GM12865 (cell line): ENCODE measurements around the gene PGRMC2.
"Not testable (repeated sequence)": the region's sequence is repeated elsewhere in the genome, so short reads cannot be mapped to it uniquely, and the experiment has no call there.

Source experiments
- DNase-seq: peaks from one replicate; pipeline ENCODE4 v3.0.0; 2010; ENCODE audit warnings: low read depth
- H3K4me3 ChIP-seq: 2 replicates; pipeline ENCODE4 v1.5.1; 2011; ENCODE audit warnings: mild to moderate bottlenecking, low read depth, low read length, control low read depth
- TF ChIP-seq, protein P1 (sequence below): IDR thresholded peaks from 2 replicates; pipeline ENCODE4 v1.5.1; 2011; ENCODE audit warnings: low read length, control low read depth, low read depth, inconsistent platforms; ENCODE audit not compliant: insufficient read depth; ENCODE audit errors: missing control alignments

PGRMC2 gene

DNA sequence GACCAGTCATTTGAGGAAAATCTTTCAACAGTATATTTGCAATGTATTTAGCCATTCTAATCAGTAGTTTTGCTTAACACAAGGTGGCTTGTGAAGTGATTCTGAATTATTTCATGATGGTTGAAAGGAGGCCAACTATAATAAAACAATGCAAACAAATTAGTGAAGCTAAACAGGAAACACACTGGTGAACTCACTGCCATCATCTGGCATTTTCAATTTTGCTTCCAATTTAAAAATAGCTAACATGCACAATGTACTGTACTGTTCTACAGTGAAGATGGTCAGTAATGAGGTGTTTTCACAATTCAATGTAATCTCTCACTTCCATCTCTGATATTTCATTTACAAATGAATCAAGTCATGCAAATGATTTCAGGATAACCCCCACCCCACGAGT, 31.1 kb downstream of the PGRMC2 start:
- TF ChIP-seq, protein P1, sequence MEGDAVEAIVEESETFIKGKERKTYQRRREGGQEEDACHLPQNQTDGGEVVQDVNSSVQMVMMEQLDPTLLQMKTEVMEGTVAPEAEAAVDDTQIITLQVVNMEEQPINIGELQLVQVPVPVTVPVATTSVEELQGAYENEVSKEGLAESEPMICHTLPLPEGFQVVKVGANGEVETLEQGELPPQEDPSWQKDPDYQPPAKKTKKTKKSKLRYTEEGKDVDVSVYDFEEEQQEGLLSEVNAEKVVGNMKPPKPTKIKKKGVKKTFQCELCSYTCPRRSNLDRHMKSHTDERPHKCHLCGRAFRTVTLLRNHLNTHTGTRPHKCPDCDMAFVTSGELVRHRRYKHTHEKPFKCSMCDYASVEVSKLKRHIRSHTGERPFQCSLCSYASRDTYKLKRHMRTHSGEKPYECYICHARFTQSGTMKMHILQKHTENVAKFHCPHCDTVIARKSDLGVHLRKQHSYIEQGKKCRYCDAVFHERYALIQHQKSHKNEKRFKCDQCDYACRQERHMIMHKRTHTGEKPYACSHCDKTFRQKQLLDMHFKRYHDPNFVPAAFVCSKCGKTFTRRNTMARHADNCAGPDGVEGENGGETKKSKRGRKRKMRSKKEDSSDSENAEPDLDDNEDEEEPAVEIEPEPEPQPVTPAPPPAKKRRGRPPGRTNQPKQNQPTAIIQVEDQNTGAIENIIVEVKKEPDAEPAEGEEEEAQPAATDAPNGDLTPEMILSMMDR: no peak
- DNase-seq: no peak

DNA sequence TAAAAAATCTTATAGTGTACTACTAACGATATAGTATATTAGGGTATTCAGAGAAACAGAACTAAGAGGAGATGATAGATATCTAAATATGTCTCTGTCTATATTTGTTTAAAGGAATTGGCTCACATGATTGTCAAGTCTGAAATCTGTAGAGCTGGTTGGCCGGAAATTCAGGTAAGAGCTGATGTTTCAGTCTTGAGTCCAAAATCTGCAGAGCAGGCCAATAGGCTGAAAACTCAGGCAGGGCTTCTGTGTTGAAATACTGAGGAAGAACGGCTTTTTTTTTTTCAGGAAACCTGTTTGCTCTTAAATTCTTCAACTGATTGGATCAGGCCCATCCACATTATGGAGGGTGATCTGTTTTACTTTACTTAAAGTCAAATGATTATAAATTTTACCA, 31.7 kb downstream of the PGRMC2 start:
- no peak for DNase-seq
- TF ChIP-seq, protein P1: no peak
- H3K4me3 ChIP-seq: no peak overlapping the region

More for the DNA sequence above, 31.1 kb downstream of the PGRMC2 start:
- H3K4me3 ChIP-seq: no peak overlapping the region

DNA sequence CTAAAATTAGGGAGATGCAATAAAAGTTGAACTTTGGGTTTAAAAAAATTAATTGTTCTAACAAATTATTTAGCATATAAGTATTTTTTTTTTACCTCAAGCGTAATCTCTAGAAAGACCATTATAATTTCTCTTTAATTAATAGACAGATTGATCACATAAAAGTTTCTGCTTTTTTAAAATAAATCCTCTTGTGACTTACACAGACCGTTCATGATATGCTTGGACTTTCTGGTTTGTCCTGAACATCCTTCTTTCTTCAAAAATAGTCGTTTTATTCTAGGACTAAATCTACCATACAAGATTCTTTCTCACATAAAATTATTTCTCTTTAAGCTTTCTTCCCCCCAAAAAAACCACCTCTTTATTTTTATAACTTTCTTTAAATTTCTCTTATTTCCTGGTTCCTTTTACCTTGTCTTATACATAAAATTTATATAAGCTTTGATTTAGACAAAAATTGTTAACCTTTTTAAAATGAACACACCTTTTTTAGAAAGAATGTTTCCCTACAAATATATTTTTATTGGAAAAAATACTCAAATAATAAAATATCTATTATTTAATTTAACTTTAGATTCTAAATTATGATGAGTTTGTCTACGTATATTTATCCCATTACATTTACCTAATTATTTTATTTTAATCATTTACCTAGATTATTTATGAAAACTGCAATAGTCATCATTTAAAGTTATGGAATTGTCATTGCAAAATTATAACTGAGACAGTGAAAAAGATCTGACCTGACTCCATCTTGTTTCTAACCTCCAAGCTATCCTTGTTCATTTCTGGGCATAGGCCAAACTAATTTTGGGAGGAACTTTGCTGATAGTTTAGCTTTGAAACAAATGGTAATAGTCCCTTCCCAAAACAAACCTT, 37.6 kb downstream of the PGRMC2 start:
- DNase-seq: no peak
- TF ChIP-seq, protein P1: no peak
- H3K4me3 ChIP-seq: no peak overlapping the region

DNA sequence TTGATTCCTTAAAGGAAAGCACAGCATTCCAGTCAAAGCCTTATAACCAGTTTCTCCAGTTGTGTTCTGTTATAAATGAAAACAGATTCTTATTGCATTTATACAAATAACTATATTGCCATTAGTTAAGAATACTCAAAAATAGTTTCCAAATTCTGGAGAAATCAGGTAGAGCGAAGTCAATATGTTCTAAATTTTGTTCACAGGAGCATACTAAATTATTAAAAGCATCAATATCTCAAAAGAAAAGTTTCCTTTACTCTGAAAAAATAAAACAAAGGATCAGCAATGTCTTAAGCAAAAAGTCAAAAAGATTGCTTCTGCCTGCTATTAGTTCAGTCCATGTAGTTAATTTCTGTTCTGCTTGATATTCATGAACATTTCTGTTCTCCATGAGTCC, 39.7 kb downstream of the PGRMC2 start:
- DNase-seq: no peak
- H3K4me3 ChIP-seq: no peak overlapping the region
- TF ChIP-seq, protein P1: no peak

DNA sequence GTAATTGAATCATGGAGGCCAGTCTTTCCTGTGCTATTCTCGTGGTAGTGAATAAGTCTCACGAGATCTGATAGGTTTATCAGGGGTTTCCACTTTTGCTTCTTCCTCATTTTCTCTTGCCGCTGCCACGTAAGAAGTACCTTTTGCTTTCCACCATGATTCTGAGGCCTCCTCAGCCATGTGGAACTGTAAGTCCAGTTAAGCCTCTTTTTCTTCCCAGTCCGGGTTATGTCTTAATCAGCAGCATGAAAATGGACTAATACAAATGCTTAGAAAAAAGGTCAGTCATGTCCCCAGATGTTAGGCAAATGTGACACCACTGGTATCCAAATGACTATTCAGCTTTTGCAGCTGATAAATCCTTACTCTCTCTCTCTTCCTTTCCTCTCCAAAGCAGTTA, 42.2 kb downstream of the PGRMC2 start:
- not testable (repeated sequence) for DNase-seq, H3K4me3 ChIP-seq

DNA sequence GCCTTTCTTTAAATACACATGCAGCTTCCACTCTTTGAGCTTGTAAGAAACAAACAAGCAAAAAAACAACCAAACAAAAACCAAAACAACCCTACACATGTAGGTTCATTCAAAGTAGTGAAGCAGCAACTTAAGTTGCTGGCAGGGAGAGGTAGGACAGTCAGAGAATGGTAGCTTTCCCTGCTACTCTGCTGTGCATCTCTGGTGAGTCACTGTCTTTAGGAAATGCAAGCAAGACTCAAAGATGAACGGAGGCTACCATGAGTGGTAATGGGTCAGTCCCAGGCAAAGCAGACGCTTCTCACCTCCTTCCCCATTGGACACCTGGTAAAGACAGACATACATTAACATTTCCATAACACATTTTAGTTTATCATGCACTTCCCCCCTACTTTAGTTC, 43.2 kb downstream of the PGRMC2 start:
- TF ChIP-seq, protein P1: no peak
- no peak for DNase-seq
- H3K4me3 ChIP-seq: no peak overlapping the region

DNA sequence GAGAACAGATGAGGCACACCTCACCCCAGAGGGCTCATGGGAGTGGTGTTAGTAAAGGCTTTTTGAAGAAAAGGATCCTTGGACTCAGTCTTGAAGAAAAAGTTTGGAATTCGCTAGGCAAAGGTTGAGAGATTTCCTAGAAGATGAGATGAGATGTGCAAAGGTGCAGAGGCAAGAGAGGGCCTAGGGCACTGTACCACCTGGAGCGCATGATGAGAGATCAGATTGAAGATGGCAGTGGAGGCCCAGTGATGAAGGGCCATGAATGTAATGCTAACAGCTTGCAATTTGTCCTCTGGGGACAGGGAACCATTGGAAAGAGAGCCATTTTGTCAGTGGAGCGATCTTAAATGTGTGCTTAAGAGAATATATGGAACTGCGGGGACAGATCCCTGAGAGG, 45.0 kb downstream of the PGRMC2 start:
- no peak for DNase-seq
- TF ChIP-seq, protein P1: no peak
- no peak overlapping the region for H3K4me3 ChIP-seq
